ENCODE measurements around the gene U2AF2.

DNA sequence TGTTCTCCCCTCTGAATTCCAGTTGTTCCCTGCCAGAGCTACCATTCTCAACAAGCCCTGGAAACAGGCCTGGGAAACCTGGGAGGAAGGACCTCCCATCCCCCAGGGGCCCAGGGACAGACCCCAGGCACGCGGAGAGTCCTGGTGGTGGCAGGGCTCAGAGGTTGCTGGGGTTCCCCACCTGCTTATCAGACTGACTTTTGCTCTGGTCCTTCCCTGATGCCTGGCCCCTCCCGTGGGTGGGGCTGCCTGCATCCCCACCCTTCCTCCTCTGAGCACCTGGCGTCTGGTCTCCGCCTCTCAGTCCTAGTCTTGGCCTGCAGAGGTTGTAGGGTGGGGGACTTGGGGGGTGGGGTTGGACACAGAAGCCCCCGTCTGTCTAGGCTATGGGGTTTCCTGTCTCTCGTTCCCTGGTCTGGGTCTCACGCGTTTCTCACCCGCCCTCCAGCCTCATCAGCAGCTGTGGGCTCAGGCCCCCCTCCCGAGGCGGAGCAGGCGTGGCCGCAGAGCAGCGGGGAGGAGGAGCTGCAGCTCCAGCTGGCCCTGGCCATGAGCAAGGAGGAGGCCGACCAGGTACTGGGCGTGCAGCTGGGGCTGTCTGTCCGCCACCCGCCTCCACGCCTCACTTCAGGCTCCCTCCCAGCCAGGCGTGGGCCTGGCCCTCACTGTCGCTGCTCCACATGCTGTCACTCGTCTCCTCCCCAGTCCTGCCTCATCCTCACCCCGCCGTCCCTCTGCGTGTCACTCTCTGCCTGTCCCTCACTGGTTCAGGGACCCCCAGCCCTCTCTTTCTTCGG, 33.8 kb downstream of the U2AF2 start:
- TF ChIP-seq, protein P1, sequence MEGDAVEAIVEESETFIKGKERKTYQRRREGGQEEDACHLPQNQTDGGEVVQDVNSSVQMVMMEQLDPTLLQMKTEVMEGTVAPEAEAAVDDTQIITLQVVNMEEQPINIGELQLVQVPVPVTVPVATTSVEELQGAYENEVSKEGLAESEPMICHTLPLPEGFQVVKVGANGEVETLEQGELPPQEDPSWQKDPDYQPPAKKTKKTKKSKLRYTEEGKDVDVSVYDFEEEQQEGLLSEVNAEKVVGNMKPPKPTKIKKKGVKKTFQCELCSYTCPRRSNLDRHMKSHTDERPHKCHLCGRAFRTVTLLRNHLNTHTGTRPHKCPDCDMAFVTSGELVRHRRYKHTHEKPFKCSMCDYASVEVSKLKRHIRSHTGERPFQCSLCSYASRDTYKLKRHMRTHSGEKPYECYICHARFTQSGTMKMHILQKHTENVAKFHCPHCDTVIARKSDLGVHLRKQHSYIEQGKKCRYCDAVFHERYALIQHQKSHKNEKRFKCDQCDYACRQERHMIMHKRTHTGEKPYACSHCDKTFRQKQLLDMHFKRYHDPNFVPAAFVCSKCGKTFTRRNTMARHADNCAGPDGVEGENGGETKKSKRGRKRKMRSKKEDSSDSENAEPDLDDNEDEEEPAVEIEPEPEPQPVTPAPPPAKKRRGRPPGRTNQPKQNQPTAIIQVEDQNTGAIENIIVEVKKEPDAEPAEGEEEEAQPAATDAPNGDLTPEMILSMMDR (conservative IDR thresholded peaks at IDR 0.05 in 1 of 2, IDR thresholded peaks at IDR 0.05 in 1 of 2; ENCODE audit: extremely low read depth in 1 of 2, insufficient read depth in 1 of 2, low read depth in 1 of 2, low read length in 2 of 2) = no peak
- TF ChIP-seq EZH2 (IDR thresholded peaks at IDR 0.05; ENCODE audit: borderline replicate concordance, low read length) = no peak
